Uterus (tissue), 2 donors: ENCODE data around the gene KLHDC10.

Experiments used
- POLR2A ChIP-seq, 2 donors: fragments of 450-650 bp; IDR thresholded peaks; one replicate each; pipeline ENCODE4 v1.6.1; 2016; ENCODE audit warnings: antibody characterized with exemption in 2 of 2, mild to moderate bottlenecking in 1 of 2, moderate library complexity in 1 of 2
- TF ChIP-seq, protein P1 (sequence below), 4 experiments: fragments of 200-600 bp in 2 of 4; fragments of 450-650 bp in 2 of 4; sonication (generic) in 2 of 4; IDR thresholded peaks; one replicate each; pipeline ENCODE4 v1.5.1; 2016 to 2019; ENCODE audit warnings: antibody characterized with exemption in 4 of 4, mild to moderate bottlenecking in 2 of 4, moderate library complexity in 1 of 4

GRCh38 chr7:130131191-130131834, 61.0 kb downstream of the KLHDC10 start:
- TF ChIP-seq, protein P1, sequence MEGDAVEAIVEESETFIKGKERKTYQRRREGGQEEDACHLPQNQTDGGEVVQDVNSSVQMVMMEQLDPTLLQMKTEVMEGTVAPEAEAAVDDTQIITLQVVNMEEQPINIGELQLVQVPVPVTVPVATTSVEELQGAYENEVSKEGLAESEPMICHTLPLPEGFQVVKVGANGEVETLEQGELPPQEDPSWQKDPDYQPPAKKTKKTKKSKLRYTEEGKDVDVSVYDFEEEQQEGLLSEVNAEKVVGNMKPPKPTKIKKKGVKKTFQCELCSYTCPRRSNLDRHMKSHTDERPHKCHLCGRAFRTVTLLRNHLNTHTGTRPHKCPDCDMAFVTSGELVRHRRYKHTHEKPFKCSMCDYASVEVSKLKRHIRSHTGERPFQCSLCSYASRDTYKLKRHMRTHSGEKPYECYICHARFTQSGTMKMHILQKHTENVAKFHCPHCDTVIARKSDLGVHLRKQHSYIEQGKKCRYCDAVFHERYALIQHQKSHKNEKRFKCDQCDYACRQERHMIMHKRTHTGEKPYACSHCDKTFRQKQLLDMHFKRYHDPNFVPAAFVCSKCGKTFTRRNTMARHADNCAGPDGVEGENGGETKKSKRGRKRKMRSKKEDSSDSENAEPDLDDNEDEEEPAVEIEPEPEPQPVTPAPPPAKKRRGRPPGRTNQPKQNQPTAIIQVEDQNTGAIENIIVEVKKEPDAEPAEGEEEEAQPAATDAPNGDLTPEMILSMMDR (IDR thresholded peaks at IDR 0.05), result no peak
- no peak for TF ChIP-seq POLR2A (IDR thresholded peaks at IDR 0.05)
